HG03135 (cell line): ENCODE measurements around the gene SFI1.
"Not testable (repeated sequence)": the region's sequence is repeated elsewhere in the genome, so short reads cannot be mapped to it uniquely, and the experiment has no call there.

ENCODE experiments used
- ATAC-seq: cut with Tn5 transposase; IDR thresholded peaks from one replicate; pipeline ENCODE4 v1.9.1; 2021; ENCODE audit warnings: mild to moderate bottlenecking, moderate library complexity; ENCODE audit not compliant: unreplicated experiment

SFI1 gene, protein sequence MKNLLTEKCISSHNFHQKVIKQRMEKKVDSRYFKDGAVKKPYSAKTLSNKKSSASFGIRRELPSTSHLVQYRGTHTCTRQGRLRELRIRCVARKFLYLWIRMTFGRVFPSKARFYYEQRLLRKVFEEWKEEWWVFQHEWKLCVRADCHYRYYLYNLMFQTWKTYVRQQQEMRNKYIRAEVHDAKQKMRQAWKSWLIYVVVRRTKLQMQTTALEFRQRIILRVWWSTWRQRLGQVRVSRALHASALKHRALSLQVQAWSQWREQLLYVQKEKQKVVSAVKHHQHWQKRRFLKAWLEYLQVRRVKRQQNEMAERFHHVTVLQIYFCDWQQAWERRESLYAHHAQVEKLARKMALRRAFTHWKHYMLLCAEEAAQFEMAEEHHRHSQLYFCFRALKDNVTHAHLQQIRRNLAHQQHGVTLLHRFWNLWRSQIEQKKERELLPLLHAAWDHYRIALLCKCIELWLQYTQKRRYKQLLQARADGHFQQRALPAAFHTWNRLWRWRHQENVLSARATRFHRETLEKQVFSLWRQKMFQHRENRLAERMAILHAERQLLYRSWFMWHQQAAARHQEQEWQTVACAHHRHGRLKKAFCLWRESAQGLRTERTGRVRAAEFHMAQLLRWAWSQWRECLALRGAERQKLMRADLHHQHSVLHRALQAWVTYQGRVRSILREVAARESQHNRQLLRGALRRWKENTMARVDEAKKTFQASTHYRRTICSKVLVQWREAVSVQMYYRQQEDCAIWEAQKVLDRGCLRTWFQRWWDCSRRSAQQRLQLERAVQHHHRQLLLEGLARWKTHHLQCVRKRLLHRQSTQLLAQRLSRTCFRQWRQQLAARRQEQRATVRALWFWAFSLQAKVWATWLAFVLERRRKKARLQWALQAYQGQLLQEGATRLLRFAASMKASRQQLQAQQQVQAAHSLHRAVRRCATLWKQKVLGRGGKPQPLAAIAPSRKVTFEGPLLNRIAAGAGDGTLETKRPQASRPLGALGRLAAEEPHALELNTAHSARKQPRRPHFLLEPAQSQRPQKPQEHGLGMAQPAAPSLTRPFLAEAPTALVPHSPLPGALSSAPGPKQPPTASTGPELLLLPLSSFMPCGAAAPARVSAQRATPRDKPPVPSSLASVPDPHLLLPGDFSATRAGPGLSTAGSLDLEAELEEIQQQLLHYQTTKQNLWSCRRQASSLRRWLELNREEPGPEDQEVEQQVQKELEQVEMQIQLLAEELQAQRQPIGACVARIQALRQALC

GRCh38 chr22:31496007-31496734 lies at the start of gene SFI1:
SFI1 (plus strand) TSS chr22:31496536; CDS start chr22:31508285, 11,749 bp downstream.
- peak; percentile 74 for ATAC-seq

GRCh38 chr22:31446767-31447166 lies 49.6 kb upstream of the SFI1 start:
- ATAC-seq, result no peak

GRCh38 chr22:31447337-31447736 lies 49.0 kb upstream of the SFI1 start:
- no peak for ATAC-seq

DNA sequence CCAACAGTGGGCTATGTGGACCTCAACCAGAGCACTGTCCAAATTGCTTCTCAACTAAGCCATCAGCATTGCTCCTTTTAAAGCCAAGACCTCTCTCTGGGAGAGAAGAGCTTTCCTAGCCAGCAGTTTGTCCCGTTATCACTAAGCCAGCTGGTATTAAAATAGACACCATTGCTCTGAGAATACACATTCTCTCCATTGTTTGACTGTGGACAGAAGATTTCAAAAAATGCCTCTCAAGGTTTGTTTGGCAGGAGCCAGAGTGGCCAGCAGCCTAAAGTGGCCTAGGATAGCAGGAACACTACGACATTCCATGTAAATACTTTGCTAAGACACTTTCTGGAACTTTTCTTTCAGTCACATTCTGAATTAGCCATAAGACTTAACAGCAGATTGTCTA lies 48.0 kb upstream of the SFI1 start:
- ATAC-seq, result no peak

GRCh38 chr22:31449506-31449905 lies 46.8 kb upstream of the SFI1 start:
- no peak for ATAC-seq

DNA sequence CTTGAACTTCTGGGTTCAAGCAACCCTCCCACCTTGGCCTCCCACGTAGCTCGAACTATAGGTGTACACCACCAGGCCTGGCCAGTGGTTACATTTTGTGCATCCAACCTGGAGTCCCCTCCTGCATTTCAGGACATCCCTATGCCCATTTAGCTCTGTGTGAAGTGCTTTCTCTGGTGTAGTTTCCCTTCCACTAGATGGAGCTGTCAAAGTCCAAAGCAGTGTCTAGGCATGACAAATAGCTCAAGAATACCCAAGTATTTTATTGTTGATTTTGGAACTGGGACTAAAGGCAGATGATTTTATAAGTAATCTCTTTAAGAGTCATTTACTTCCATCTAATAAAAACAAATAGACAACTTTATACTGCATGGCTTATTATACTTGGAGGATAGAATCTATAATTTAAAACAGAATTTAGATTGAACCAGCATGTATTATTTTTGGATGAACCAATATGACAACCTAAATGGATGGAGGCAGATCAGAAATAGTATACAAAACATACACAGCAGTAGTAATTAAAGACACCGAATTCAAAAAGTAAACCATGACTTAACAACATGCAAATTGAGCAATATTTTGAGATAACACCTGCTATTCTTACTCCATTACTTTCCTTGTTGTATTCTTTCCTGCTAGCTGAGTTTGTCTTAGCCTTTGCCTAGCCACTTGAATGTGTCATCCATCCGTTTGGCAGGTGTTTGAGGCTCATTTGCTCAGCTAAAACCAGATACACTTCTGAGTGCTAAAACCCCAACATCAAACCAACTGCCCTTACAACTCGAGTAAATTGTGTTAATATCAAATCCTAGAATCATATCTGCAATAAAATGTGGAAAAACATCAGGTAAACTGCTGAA lies 44.4 kb upstream of the SFI1 start:
- ATAC-seq, result no peak

GRCh38 chr22:31461699-31462098 lies 34.6 kb upstream of the SFI1 start:
- no peak for ATAC-seq

DNA sequence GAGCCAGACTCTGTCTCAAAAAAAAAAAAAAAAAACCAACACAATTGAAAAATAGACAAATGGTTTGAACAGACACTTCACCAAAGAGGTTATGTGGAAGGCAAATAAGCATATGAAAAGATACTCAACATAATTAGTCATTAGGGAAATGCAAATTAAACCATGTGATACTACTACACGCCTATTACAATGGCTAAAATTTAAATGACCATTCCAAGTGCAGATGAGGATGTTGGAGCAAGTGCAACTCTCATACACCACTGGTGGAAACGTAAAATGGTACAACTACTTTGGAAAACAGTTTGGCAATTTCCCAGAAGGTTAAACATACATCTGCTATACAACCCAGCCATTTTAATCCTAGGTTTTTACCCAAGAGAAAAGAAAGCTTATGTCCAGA lies 31.0 kb upstream of the SFI1 start:
- no peak for ATAC-seq

DNA sequence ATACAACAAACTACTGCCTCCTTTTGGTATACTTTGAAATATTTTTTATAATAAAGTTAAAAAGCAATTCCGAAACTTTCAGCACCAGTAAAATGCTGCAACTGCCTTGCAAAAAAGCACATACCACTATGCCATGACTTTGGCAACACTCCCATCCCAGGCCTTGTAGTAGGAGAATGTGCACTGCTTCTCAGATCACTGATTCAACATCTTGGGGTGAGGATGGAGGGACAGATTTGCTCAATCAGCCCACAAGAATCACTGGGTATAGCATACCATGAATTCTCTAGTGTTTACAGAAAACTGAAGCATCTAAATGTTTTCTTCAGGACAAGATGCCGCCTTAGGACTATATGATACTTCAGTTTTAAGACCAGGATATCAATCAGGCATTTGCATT lies 21.6 kb upstream of the SFI1 start:
- no peak for ATAC-seq

GRCh38 chr22:31475800-31476199 lies 20.5 kb upstream of the SFI1 start:
- no peak for ATAC-seq

DNA sequence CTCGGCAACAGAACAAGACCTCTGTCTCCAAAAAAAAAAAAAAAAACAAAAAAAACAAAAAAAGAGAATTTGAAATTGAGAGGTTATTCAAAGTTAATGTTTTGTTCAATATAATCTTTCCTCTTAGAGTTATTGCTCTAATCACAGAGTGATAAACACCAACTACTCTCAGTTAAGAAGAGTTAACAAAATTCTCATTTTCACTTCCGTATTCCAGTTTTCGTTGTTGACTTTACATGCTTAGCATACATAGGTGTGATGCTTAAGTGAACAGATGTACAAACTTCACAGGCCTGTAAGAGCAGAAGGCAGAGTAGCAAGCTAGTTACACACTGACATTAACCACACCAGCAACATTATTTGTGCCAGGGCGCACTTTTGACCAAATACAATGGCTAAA lies 19.0 kb upstream of the SFI1 start:
- ATAC-seq, result peak; percentile 73

- no peak for ATAC-seq
Observed at GRCh38 chr22:31481129-31481528, 15.2 kb upstream of the SFI1 start.

DNA sequence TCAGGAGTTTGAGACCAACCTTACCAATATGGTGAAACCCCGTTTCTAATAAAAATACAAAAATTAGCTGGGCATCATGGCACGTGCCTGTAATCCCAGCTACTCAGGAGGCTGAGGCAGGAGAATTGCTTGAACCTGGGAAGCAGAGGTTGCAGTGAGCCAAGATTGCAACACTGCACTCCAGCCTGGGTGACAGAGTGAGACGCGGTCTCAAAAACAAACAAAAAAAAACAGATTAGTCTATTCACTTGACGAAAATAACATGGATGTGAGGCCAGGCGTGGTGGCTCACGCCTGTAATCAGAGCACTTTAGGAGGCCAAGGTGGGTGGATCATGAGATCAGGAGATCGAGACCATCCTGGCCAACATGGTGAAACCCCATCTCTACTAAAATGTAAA lies 13.9 kb upstream of the SFI1 start:
- ATAC-seq, result not testable (repeated sequence)

DNA sequence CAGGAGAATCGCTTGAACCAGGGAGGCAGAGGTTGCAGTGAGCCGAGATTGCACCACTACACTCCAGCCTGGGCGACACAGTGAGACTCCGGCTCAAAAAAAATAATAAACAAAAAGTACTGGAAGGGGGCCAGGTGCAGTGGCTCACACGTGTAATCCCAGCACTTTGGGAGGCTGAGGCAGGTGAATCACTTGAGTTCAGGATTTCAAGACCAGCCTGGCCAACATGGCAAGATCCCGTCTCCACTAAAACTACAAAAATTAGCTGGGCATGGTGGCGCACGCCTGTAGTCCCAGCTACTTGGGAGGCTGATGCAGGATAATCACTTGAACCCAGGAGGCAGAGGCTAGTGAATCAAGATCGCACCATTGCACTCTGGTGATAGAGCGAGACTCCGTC lies 10.0 kb upstream of the SFI1 start:
- not testable (repeated sequence) for ATAC-seq

- ATAC-seq, result no peak
Observed at GRCh38 chr22:31486951-31487350, 9.4 kb upstream of the SFI1 start.

DNA sequence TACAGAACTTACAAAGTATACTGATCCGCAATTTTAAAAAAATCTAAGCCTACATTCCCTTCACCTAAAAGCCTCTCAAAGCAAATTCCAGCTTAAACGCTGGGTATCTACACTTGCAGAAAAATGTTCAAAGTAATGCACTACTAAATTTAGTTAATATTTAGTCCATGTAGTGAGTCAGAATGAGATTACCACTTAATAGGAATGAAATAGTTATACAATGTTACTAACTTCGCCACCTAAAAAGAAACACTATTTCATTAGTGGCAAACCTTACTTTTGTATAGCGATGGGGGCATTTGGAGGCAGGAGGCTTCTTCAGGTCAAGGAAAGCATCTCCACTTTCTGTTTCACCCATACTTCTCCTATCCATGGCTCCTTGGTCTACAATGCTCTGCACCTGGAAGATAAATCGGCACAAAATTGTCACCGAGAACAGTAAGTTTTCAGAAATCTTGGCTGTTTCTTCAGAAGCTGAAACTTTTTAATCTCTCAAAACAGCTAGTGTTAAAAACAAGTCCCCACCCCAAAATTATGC lies 7.9 kb upstream of the SFI1 start:
- ATAC-seq, result no peak

- peak; percentile 10 for ATAC-seq
Observed at GRCh38 chr22:31488988-31489617, 7.2 kb upstream of the SFI1 start.

DNA sequence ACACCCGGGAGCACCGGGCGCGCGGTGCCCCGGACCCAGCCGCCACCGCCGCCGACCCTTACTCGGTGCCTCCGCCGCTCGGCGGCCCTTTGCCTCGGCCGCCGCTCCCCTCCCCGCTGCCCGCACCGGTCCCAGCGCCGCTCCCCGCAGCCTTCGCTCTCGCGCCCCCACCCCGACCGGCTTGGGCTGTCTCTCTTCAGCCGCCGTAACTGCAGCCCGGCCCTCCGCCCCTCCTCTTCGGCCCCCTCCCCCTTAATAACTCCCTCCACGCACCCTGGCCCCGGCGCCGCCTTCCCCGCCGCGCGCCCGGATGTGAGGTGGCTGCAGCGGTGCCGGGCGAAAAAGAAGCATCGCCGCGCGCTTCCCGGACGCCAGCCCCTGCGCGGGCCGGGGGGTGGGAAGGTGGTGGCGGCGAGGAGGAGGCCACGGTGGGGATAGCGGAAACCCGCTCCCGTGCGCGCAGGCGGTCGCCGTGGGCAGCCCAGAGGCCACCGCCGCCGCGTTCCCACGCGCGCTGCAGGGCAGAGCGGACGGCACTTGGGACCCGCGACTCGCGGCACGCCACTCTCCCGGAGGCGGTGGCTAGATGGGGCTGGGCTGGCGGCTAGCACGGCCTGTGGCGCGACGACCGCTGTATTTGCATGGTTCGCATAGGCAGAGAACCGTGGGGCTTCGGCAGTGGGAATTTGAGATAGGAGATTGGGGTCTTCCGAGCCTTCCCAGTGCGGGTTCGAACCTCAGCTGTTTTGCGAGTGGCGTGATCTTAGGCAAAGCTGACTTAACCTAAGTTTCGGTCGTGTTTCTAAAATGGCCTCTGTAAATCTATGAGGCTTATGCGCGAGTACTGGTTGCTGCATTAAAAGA lies 6.5 kb upstream of the SFI1 start, which contains the start of gene EIF4ENIF1:
Gene EIF4ENIF1, minus strand, starts transcription at position 211 of the 864 bp plus-strand sequence. CDS start 1,124 bp downstream, outside the sequence.
- ATAC-seq, result peak; percentile 41
